Ovary (tissue), 3 donors: Measurements from ENCODE around the gene GPHN.

Experiments
- EP300 ChIP-seq: sonication (generic); formaldehyde crosslinking; IDR thresholded peaks from one replicate; pipeline ENCODE4 v1.6.1; 2017; ENCODE audit warnings: antibody characterized with exemption
- POLR2A ChIP-seq: fragments of 450-650 bp; IDR thresholded peaks from one replicate; pipeline ENCODE4 v1.6.1; 2017; ENCODE audit warnings: antibody characterized with exemption, mild to moderate bottlenecking, moderate library complexity
- TF ChIP-seq, protein P1 (sequence below), 3 donors: fragments of 450-650 bp in 2 of 3; fragments of 200-600 bp in 1 of 3; IDR thresholded peaks; one replicate each; pipeline versions ENCODE4 v1.5.1 to v1.8.0; 2016 to 2022; ENCODE audit warnings: antibody characterized with exemption in 3 of 3, mild to moderate bottlenecking in 1 of 3
- donor health status: DM: no; HTN: no; CAD: no.

DNA sequence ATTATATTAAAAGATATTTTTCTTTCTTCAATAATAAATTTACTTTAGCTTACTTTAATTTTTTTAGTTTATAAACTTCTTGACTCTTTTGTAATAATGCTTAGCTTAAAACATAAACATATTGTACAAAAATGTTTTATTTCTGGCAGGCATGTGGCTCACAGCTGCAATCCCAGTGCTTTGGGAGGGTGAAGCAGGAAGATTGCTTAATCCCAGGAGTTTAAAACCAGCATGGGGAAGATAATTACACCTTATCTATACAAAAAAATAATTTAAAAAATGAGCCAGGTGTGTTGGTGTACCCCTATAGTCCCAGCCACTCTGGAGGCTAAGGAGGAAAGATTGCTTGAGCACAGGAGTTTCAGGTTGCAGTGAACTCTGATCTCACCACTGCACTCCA, 120.7 kb downstream of the GPHN start:
- TF ChIP-seq EP300 (no peak), POLR2A (no peak)
- TF ChIP-seq, protein P1, sequence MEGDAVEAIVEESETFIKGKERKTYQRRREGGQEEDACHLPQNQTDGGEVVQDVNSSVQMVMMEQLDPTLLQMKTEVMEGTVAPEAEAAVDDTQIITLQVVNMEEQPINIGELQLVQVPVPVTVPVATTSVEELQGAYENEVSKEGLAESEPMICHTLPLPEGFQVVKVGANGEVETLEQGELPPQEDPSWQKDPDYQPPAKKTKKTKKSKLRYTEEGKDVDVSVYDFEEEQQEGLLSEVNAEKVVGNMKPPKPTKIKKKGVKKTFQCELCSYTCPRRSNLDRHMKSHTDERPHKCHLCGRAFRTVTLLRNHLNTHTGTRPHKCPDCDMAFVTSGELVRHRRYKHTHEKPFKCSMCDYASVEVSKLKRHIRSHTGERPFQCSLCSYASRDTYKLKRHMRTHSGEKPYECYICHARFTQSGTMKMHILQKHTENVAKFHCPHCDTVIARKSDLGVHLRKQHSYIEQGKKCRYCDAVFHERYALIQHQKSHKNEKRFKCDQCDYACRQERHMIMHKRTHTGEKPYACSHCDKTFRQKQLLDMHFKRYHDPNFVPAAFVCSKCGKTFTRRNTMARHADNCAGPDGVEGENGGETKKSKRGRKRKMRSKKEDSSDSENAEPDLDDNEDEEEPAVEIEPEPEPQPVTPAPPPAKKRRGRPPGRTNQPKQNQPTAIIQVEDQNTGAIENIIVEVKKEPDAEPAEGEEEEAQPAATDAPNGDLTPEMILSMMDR (IDR thresholded peaks at IDR 0.05), result no peak
